ENCODE measurements around the gene PNPLA5.
A peak's percentile ranks its signal among the peaks of the same experiment; 100 is the strongest.
"Not testable (repeated sequence)": the region's sequence is repeated elsewhere in the genome, so short reads cannot be mapped to it uniquely, and the experiment has no call there.

PNPLA5 gene

GRCh38 chr22:43905681-43906080, 13.9 kb upstream of the PNPLA5 start:
- DNase-seq = no peak
- Histone ChIP-seq H3K4me1 (no peaks in the 10 kb centered on the region), H3K9me3 (no peaks in the 10 kb centered on the region), H3K27me3 (no peaks in the 10 kb centered on the region), H3K4me3 (ENCODE audit: low read depth, low read length) (no peak overlapping the region), H3K36me3 (no peaks in the 10 kb centered on the region)
- no peak for TF ChIP-seq CTCF (IDR thresholded peaks at IDR 0.05; ENCODE audit: low read depth, low read length)

- not testable (repeated sequence) for H3K4me3 ChIP-seq (ENCODE audit: low read depth, low read length); H3K27me3 ChIP-seq; H3K36me3 ChIP-seq; H3K9me3 ChIP-seq; H3K4me1 ChIP-seq
- peak; percentile 51 for DNase-seq
Observed at GRCh38 chr22:43904412-43904811, 12.6 kb upstream of the PNPLA5 start.

- H3K36me3 ChIP-seq; H3K27me3 ChIP-seq; H3K4me3 ChIP-seq (ENCODE audit: low read depth, low read length): not testable (repeated sequence)
Observed at GRCh38 chr22:43903033-43903432, 11.2 kb upstream of the PNPLA5 start.

GRCh38 chr22:43901976-43902643, 10.3 kb upstream of the PNPLA5 start:
- Histone ChIP-seq H3K27me3 (no peaks in the 10 kb centered on the region), H3K4me3 (ENCODE audit: low read depth, low read length) (no peak overlapping the region), H3K9me3 (no peaks in the 10 kb centered on the region), H3K4me1 (no peaks in the 10 kb centered on the region), H3K36me3 (no peaks in the 10 kb centered on the region)
- no peak for DNase-seq
- TF ChIP-seq CTCF (IDR thresholded peaks at IDR 0.05; ENCODE audit: low read depth, low read length) = no peak

More at GRCh38 chr22:43903033-43903432, 11.2 kb upstream of the PNPLA5 start:
- not testable (repeated sequence) for H3K9me3 ChIP-seq, DNase-seq, H3K4me1 ChIP-seq

- H3K4me1 ChIP-seq = no peaks in the 10 kb centered on the region
- no peak overlapping the region for H3K4me3 ChIP-seq (ENCODE audit: low read depth, low read length)
- TF ChIP-seq CTCF (IDR thresholded peaks at IDR 0.05; ENCODE audit: low read depth, low read length) = no peak
- H3K27me3 ChIP-seq = no peaks in the 10 kb centered on the region
- no peak for DNase-seq
- H3K36me3 ChIP-seq = no peaks in the 10 kb centered on the region
- no peaks in the 10 kb centered on the region for H3K9me3 ChIP-seq
Observed at GRCh38 chr22:43900206-43900605, 8.4 kb upstream of the PNPLA5 start.

- Histone ChIP-seq H3K9me3 (no peaks in the 10 kb centered on the region), H3K27me3 (no peaks in the 10 kb centered on the region; the same call in 1 of the 2 replicates), H3K4me3 (ENCODE audit: low read depth, low read length) (no peak overlapping the region), H3K36me3 (no peaks in the 10 kb centered on the region), H3K4me1 (no peaks in the 10 kb centered on the region)
- TF ChIP-seq CTCF (IDR thresholded peaks at IDR 0.05; ENCODE audit: low read depth, low read length) = no peak
- no peak for DNase-seq
Observed at GRCh38 chr22:43897751-43898261, 6.0 kb upstream of the PNPLA5 start.

- Histone ChIP-seq H3K27me3 (peaks cover 16% of the 10 kb centered on the region), H3K4me3 (ENCODE audit: low read depth, low read length) (no peak overlapping the region), H3K9me3 (no peaks in the 10 kb centered on the region), H3K36me3 (no peaks in the 10 kb centered on the region), H3K4me1 (no peaks in the 10 kb centered on the region)
- TF ChIP-seq CTCF (IDR thresholded peaks at IDR 0.05; ENCODE audit: low read depth, low read length) = peak; percentile 4; the same call in 1 of the 2 replicates
- DNase-seq = no peak
Observed at GRCh38 chr22:43895986-43896645, 4.3 kb upstream of the PNPLA5 start.

All from BE2C (cell line).